Osteocyte (in vitro differentiated cells): ENCODE data around the gene TSC22D2. TPM values are rescaled to one million over a fixed set of nuclear protein-coding genes. Genes with fewer than 3 reads are reported as not detected.

Experiments
- DNase-seq: peaks from one replicate; pipeline ENCODE4 v3.0.0; 2021; ENCODE audit warnings: mixed read lengths; ENCODE audit not compliant: unreplicated experiment; ENCODE audit errors: extremely low spot score
- H3K27ac Mint-ChIP-seq: one replicate; pipeline ENCODE4 v1.8.0; 2021; ENCODE audit warnings: mild to moderate bottlenecking, mixed read lengths; ENCODE audit not compliant: unreplicated experiment
- H3K27me3 Mint-ChIP-seq: one replicate; pipeline ENCODE4 v1.8.0; 2021; ENCODE audit warnings: mixed read lengths; ENCODE audit not compliant: unreplicated experiment
- H3K36me3 Mint-ChIP-seq: one replicate; pipeline ENCODE4 v1.8.0; 2021; ENCODE audit warnings: mixed read lengths; ENCODE audit not compliant: unreplicated experiment
- H3K4me1 Mint-ChIP-seq: one replicate; pipeline ENCODE4 v1.8.0; 2021; ENCODE audit warnings: mixed read lengths; ENCODE audit not compliant: unreplicated experiment
- H3K4me3 Mint-ChIP-seq: one replicate; pipeline ENCODE4 v1.8.0; 2021; ENCODE audit warnings: mild to moderate bottlenecking, moderate library complexity, mixed read lengths; ENCODE audit not compliant: unreplicated experiment
- H3K9me3 Mint-ChIP-seq: one replicate; pipeline ENCODE4 v1.8.0; 2021; ENCODE audit warnings: mixed read lengths; ENCODE audit not compliant: unreplicated experiment
- total RNA-seq: library from RNA; stranded (reverse); gene quantifications from 2 replicates; pipeline ENCODE4 v1.2.1, GENCODE V29; 2021
- TF ChIP-seq, protein P1 (sequence below): fragments of 200-600 bp; sonication (generic); IDR thresholded peaks from 2 replicates; pipeline ENCODE4 v1.5.0; 2021; ENCODE audit warnings: antibody characterized with exemption, mild to moderate bottlenecking, moderate library complexity

Gene TSC22D2
- total RNA-seq, 1 donor from 2014 or later, result 51.3 TPM

DNA sequence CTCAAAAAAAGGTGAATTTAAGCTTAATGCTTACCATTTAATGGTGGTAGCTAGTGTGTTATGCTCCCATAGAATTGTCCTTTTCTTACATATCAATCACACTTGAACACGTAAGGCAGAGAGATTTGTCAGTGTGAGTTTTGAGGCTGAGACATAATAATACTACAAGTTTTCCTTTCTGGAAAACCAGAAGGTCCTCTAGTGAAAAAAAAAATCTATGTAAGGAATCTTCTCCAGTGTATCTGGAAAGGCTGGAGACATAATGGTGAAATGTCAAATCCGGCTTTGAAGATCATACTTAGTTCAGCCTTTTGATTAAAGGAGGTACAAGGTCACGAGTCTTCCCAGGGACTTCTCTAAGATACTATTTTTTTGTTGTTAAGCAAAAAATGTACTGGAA, 3.4 kb downstream of the TSC22D2 start:
- TF ChIP-seq, protein P1, sequence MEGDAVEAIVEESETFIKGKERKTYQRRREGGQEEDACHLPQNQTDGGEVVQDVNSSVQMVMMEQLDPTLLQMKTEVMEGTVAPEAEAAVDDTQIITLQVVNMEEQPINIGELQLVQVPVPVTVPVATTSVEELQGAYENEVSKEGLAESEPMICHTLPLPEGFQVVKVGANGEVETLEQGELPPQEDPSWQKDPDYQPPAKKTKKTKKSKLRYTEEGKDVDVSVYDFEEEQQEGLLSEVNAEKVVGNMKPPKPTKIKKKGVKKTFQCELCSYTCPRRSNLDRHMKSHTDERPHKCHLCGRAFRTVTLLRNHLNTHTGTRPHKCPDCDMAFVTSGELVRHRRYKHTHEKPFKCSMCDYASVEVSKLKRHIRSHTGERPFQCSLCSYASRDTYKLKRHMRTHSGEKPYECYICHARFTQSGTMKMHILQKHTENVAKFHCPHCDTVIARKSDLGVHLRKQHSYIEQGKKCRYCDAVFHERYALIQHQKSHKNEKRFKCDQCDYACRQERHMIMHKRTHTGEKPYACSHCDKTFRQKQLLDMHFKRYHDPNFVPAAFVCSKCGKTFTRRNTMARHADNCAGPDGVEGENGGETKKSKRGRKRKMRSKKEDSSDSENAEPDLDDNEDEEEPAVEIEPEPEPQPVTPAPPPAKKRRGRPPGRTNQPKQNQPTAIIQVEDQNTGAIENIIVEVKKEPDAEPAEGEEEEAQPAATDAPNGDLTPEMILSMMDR, result no peak
- Mint-ChIP-seq H3K27ac (peak overlapping the region; percentile 82), H3K9me3 (no peaks in the 10 kb centered on the region), H3K27me3 (no peaks in the 10 kb centered on the region), H3K4me1 (peaks cover 44% of the 10 kb centered on the region), H3K4me3 (peak overlapping the region; percentile 86), H3K36me3 (peaks cover 39% of the 10 kb centered on the region)
- no peak for DNase-seq

DNA sequence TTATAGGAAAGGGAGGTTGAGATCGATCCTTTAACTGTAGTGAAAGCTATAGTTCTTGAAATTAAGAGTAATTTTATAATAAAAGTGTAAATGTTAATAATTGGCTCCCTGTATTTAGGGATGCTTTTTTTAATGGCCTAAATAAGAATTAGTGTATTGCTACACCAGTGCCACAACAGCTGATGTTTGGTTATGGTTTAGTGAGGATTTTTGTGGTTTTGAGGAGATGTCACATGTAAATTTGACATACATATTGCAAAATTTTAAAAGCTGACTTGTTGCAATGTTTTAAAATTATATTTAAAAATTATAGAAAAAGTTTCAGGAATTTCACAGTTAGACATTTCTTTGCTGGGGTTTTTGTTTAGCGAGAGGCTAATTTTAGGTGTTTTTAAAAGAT, 3.9 kb downstream of the TSC22D2 start:
- Mint-ChIP-seq H3K4me1 (peaks cover 44% of the 10 kb centered on the region), H3K27ac (peak overlapping the region; percentile 82), H3K27me3 (no peaks in the 10 kb centered on the region), H3K4me3 (peak overlapping the region; percentile 86), H3K36me3 (peaks cover 41% of the 10 kb centered on the region), H3K9me3 (no peaks in the 10 kb centered on the region)
- no peak for DNase-seq
- TF ChIP-seq, protein P1, result no peak

GRCh38 chr3:150412561-150413231, 4.6 kb downstream of the TSC22D2 start:
- Mint-ChIP-seq H3K27me3 (no peaks in the 10 kb centered on the region), H3K4me3 (peak overlapping the region; percentile 86), H3K27ac (peak overlapping the region; percentile 82)

DNA sequence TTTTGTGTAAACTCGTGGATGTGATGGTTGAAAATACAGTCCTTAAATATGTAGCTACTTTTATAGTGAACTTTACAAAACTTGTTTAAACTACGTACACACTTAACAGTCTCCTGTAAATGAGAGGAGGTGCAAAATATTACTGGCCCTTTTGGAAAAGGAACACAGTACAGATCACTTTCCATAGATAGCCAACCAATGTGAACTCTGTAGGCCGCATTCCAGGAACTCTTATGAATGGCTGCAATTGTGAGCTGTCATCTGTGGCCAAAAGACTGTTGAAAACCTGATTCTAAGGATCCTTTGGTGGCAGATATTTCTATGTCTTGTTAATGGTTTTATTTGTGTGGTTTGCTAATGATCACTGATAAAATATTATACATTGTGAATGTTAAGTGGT, 6.2 kb downstream of the TSC22D2 start:
- Mint-ChIP-seq H3K36me3 (peaks cover 51% of the 10 kb centered on the region), H3K4me1 (peaks cover 56% of the 10 kb centered on the region), H3K27me3 (no peaks in the 10 kb centered on the region), H3K9me3 (no peaks in the 10 kb centered on the region), H3K4me3 (peak overlapping the region; percentile 86), H3K27ac (peak overlapping the region; percentile 58)
- no peak for DNase-seq
- TF ChIP-seq, protein P1, result no peak

More at GRCh38 chr3:150412561-150413231, 4.6 kb downstream of the TSC22D2 start:
- H3K4me1 Mint-ChIP-seq, result peaks cover 44% of the 10 kb centered on the region
- TF ChIP-seq, protein P1, result no peak
- DNase-seq, result no peak
- H3K36me3 Mint-ChIP-seq, result peaks cover 48% of the 10 kb centered on the region
- H3K9me3 Mint-ChIP-seq, result no peaks in the 10 kb centered on the region

DNA sequence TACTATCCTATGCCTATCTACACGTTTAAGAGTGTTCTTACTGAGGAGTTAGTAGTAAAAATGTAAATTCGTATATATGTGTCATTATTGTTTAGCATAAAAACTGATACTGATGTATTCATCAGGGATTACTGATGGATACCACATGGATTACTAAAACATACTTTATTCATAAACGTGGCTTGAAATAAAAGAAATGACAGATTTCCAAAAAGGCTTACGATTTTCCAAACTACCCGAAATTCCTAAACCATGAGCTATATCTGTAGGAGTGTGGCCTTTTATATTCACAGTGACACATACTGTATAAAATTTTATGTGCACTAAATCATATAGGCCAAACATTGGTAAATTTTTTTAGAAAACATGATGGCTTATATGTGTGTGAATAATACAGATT, 6.9 kb downstream of the TSC22D2 start:
- Mint-ChIP-seq H3K27ac (peak overlapping the region; percentile 58), H3K36me3 (peaks cover 51% of the 10 kb centered on the region), H3K9me3 (no peaks in the 10 kb centered on the region), H3K4me1 (peaks cover 62% of the 10 kb centered on the region), H3K27me3 (no peaks in the 10 kb centered on the region), H3K4me3 (peak overlapping the region; percentile 86)
- TF ChIP-seq, protein P1, result no peak
- DNase-seq, result no peak
